ACHN (cell line): Measurements from ENCODE around the gene LAMC3.

ENCODE experiments used
- DNase-seq: peaks from one replicate; pipeline ENCODE4 v3.0.0-alpha.2; 2015
- in situ Hi-C: cut with HindIII; loops from 2 replicates; pipeline ENCODE4 v1.10.0; 2017; ENCODE audit warnings: low sequenced_read_pairs, low pct_ligation_motif_present, low pct_unique_long_range_greater_than_20kb

LAMC3 gene

GRCh38 chr9:131020388-131020787, 11.4 kb downstream of the LAMC3 start:
- in situ Hi-C loops = no loop called here
- DNase-seq = no peak

- in situ Hi-C loops = no loop called here
Observed at GRCh38 chr9:131020862-131021261, 11.9 kb downstream of the LAMC3 start.

DNA sequence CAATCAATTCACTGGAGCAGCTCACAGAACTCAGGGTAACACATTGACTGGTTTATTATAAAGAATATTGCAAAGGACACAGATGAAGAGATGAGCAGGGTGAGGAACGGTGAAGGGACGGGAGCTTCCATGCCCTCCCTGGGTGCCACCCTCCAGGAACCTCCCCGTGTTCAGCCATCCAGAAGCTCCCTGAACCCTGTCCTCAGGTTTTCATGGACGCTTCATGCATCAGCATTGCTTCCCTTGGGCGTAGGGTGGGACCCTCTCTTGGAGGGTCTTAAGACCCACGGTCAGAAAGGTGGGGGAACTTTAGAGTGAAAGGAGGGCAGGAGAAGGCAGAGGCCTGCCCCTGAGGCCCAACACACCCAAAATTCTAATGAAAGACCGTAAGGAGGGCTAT, 12.8 kb downstream of the LAMC3 start:
- in situ Hi-C loops = no loop called here
- no peak for DNase-seq

More at GRCh38 chr9:131020862-131021261, 11.9 kb downstream of the LAMC3 start:
- DNase-seq = no peak

DNA sequence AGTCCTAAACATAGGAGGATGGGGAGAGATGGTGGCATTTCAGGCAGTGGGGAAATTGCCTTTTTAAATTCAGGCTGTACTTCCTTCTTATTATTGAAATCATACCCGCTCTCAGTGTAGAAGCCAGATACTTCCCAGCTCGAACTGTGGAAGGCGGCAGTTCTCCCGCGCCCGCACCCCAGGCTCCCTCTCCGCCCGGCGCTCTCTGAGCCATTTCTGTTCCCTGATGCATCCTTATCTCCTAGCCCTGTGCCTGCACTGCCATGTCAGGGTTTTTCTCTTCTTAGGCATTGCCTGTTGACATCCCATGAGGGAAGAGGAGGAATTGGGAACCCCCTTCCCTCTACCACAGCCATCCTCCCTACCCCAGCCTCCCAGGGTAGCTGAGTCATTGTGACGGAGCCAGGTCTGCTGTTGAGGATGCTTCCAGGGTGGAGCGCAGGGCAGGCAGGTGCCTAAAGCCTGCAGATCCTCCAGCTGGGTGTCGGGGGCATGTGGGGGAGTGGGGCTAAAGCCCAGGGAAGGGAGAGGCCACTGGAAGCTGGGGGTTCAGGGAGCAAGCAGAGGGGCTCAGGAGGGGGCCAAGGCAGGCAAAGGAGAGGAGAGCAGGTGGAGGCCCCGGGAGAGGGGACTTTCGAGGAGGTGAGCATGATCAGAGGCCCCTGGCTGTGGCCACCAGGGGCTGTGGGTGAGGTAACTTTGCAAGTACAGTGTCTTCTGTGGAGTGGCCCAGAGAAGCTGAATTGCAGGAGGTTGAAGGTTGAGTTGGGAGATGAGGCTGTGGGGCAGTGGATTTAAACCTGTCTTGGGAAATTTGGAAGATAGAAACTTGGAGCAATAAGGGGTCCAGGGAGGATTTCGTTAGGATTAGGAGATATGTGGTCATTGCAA, 16.2 kb downstream of the LAMC3 start:
- DNase-seq = no peak
- in situ Hi-C loops = no loop called here

DNA sequence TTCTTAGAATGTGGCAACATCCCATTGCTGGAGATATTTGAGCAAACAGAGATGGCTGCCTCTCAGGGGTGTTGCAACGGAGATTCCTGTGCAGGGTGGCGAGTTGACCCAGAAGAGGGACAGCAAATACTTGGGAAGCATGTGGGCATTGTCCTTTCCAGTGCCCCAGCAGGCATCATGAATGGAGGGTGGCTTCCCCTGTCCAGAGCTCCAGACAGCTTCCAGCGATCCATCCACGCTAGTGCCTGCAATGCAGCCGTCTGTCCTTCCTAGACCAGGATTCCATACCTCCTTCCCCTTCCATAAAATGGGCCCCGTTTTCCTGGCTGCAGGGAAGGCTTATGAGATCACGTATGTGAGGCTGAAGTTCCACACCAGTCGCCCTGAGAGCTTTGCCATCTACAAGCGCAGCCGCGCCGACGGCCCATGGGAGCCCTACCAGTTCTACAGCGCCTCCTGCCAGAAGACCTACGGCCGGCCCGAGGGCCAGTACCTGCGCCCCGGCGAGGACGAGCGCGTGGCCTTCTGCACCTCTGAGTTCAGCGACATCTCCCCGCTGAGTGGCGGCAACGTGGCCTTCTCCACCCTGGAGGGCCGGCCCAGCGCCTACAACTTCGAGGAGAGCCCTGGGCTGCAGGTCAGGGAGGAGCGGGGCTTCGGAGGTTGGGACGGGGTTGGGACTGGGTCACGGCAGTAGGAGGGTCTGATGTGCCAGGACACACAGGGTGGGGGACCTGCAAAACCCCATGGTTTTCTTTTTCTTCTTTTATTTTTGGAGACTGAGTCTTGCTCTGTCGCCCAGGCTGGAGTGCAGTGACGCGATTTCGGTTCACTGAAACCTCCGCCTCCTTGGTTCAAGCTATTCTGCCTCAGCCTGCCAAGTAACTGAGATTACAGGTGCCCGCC, 17.2 kb downstream of the LAMC3 start:
- DNase-seq = no peak
- in situ Hi-C loops = no loop called here

- DNase-seq = no peak
- in situ Hi-C loops = no loop called here
Observed at GRCh38 chr9:131027048-131027871, 18.3 kb downstream of the LAMC3 start.

- in situ Hi-C loops = no loop called here
Observed at GRCh38 chr9:131027872-131028179, 18.9 kb downstream of the LAMC3 start.

GRCh38 chr9:131028221-131028884, 19.4 kb downstream of the LAMC3 start:
- in situ Hi-C loops = no loop called here
- no peak for DNase-seq

More at GRCh38 chr9:131027872-131028179, 18.9 kb downstream of the LAMC3 start:
- no peak for DNase-seq

GRCh38 chr9:131028931-131029573, 20.1 kb downstream of the LAMC3 start:
- in situ Hi-C loops = no loop called here
- no peak for DNase-seq

GRCh38 chr9:131029574-131029952, 20.6 kb downstream of the LAMC3 start:
- DNase-seq = no peak
- in situ Hi-C loops = no loop called here

DNA sequence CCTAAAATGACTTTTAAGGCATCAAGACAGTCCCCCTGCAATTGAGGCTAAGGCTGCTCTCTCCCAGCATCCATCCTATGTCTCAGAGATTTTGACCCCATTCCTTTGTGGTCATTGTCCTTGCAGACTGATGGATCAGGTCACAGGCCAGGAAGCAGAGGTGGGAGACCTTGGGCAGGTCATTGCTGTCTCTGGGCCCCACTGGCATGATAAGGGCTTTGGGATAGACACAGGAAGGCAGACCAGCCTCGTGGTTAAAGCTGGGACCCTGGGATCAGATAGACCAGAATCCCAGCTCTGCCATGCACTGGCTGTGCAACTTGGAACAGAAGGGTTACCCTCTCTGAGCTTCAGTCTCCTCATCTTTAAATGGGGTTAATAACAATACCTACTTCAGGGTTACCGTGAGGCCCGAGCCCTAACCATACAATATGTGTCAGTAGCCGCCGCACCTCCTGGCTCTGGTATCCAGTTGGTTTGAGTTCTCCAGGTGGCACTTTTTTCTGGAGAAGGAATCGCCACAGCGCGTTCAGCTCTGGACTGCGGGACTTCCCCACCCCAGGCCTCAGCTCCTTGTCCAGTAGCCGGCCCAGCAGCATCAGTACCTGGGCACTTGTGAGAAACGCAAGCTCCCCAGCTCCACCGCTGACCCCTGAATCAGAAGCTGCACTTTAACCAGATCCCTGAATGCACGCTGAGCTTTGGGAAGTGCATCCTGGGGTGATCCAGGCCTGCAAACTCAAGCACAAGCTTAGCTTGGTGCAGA, 21.4 kb downstream of the LAMC3 start:
- DNase-seq = no peak
- in situ Hi-C loops = no loop called here

- DNase-seq = no peak
- in situ Hi-C loops = no loop called here
Observed at GRCh38 chr9:131031005-131031641, 22.1 kb downstream of the LAMC3 start.

DNA sequence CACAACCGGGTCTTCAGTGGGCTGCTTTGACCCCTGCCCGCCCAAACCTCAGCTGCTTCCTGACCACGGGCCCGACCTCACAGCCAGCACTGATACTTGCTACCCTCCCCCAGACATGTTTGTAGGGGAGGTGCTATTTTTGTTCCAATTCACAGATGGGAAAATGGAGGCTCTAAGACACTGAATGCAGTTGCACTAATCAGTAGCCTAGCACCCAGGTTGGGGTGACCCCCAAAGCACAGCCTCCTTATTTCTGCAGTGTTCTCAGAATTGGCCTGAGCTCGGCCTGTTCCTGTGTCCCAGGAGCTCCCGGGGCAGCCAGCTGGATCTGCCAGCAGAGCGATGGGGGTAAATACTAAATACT, 22.6 kb downstream of the LAMC3 start:
- no peak for DNase-seq
- in situ Hi-C loops = no loop called here

GRCh38 chr9:131032384-131032783, 23.4 kb downstream of the LAMC3 start:
- in situ Hi-C loops = no loop called here
- no peak for DNase-seq

- no peak for DNase-seq
- in situ Hi-C loops = no loop called here
Observed at GRCh38 chr9:131033269-131034224, 24.6 kb downstream of the LAMC3 start.

DNA sequence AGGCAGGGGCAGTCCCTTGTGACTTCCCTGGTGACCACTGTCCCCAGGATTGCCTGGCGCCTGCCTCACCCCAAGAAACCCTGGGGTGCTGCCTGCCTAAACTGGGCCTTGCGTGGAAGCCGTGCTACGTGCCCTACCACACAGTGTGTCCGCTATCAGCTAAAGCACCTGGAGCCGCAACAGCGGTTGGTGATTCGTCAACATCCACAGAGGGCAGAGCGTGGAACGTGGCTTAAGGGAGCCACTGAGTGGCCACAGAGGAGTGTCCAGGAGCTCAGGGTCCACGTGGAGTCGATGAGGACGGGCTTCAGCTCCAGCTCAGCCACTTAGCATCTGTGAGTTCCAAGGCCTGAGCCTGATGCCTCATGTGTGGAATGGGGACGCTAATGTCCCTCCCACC, 25.3 kb downstream of the LAMC3 start:
- in situ Hi-C loops = no loop called here
- DNase-seq = no peak
